Astrocyte of the spinal cord (primary cell): ENCODE data around the gene SLCO1B1.
"Not testable (repeated sequence)": the region's sequence is repeated elsewhere in the genome, so short reads cannot be mapped to it uniquely, and the experiment has no call there.

Source experiments
- DNase-seq: peaks from one replicate; pipeline ENCODE4 v3.0.0; 2011; ENCODE audit warnings: low read depth, low spot score
- H3K4me3 ChIP-seq: 2 replicates; pipeline ENCODE4 v1.5.1; 2011; ENCODE audit warnings: low read depth, mild to moderate bottlenecking, low read length, moderate library complexity
- CTCF ChIP-seq: IDR thresholded peaks from 2 replicates; pipeline ENCODE4 v1.5.1; 2012; ENCODE audit warnings: low read depth, mild to moderate bottlenecking, low read length, inconsistent platforms
- in situ Hi-C: cut with HindIII; loops from 2 replicates; pipeline ENCODE4 v1.10.0; 2017; ENCODE audit warnings: low sequenced_read_pairs

SLCO1B1 gene

GRCh38 chr12:21165048-21165447, 34.1 kb downstream of the SLCO1B1 start:
- H3K4me3 ChIP-seq: no peak overlapping the region
- in situ Hi-C loops: no loop called here
- no peak for DNase-seq
- TF ChIP-seq CTCF: no peak

GRCh38 chr12:21169878-21170472, 39.0 kb downstream of the SLCO1B1 start:
- peak; percentile 76 for TF ChIP-seq CTCF
- in situ Hi-C loops: no loop called here
- H3K4me3 ChIP-seq: no peak overlapping the region
- peak; percentile 56 for DNase-seq

DNA sequence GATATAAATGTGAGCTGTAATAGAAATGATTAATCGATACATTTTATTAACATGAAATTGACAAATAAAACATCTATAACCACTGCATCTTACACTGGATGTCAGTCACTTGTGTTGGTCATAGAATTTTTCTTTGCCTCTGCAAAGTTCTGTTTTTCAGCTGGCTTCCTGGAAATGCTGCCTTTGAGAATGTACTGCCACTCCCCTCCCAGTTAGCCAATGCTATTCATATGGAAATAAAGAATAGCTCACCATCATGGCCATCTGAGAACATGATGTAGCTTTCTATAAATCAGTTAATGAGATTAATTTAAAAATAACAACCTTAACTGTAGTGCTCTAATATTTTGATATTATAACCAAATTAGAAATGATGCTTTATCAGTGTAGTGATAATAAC, 41.1 kb downstream of the SLCO1B1 start:
- TF ChIP-seq CTCF: no peak
- in situ Hi-C loops: no loop called here
- no peak for DNase-seq
- no peak overlapping the region for H3K4me3 ChIP-seq

- no peak for TF ChIP-seq CTCF
- peak; percentile 23 for DNase-seq
- H3K4me3 ChIP-seq: no peak overlapping the region
- in situ Hi-C loops: no loop called here
Observed at GRCh38 chr12:21183721-21184275, 52.8 kb downstream of the SLCO1B1 start.

- in situ Hi-C loops: no loop called here
- DNase-seq: no peak
- TF ChIP-seq CTCF: no peak
- H3K4me3 ChIP-seq: no peak overlapping the region
Observed at GRCh38 chr12:21190016-21190415, 59.0 kb downstream of the SLCO1B1 start.

GRCh38 chr12:21214433-21214832, 83.4 kb downstream of the SLCO1B1 start:
- in situ Hi-C loops, DNase-seq, H3K4me3 ChIP-seq: not testable (repeated sequence)

DNA sequence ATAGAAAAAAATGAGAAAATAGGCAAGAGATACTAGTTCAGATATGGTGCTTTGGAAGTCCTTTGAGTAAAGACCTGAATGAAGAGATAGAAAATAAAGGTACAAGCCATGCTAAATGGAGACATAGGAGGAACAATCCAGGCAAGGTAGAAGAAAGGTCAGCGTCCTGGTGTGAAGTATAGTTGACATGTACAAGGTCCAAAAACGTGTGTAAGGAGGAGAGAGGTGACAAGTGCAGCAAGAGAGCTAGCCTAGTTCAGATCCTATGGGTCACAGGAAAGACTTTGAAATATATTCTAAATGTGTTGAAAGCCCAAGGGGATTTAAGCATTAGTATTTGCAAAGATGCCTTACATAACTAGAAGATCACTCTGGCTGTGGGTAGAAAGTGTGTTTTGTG, 88.2 kb downstream of the SLCO1B1 start:
- no peak for TF ChIP-seq CTCF
- H3K4me3 ChIP-seq: no peak overlapping the region
- no peak for DNase-seq
- in situ Hi-C loops: no loop called here
